Left lung (tissue), 10 donors: Measurements from ENCODE around the gene ASB16. TPM values are rescaled to one million over a fixed set of nuclear protein-coding genes. Genes with fewer than 3 reads are reported as not detected.

Experiments
- ATAC-seq: fragments of 200-7000 bp; cut with Tn5 transposase; one replicate; pipeline ENCODE4 v1.9.1; 2020; ENCODE audit warnings: moderate library complexity
- DNase-seq, 4 donors: peaks; one replicate each; pipeline ENCODE4 v3.0.0-alpha.2; 2013 to 2020
- H3K27ac ChIP-seq, 2 donors: fragments of 200-600 bp; sonication (generic) in 1 of 2; one replicate each; pipeline versions ENCODE4 v1.5.0 to v1.8.0; 2020 to 2021
- H3K27me3 ChIP-seq, 2 donors: fragments of 200-600 bp; sonication (generic) in 1 of 2; one replicate each; pipeline versions ENCODE4 v1.5.0 to v1.8.0; 2020 to 2021
- H3K36me3 ChIP-seq, 2 donors: fragments of 200-600 bp; sonication (generic) in 1 of 2; one replicate each; pipeline versions ENCODE4 v1.5.0 to v1.8.0; 2020 to 2021
- H3K4me1 ChIP-seq, 2 donors: fragments of 200-600 bp; one replicate each; pipeline ENCODE4 v1.8.0; 2021
- H3K4me3 ChIP-seq, 2 donors: fragments of 200-600 bp; sonication (generic) in 1 of 2; one replicate each; pipeline versions ENCODE4 v1.5.0 to v1.8.0; 2020 to 2021; ENCODE audit warnings: mild to moderate bottlenecking in 1 of 2
- H3K9me3 ChIP-seq, 2 donors: fragments of 200-600 bp; sonication (generic) in 1 of 2; one replicate each; pipeline versions ENCODE4 v1.5.0 to v1.8.0; 2020 to 2021
- CTCF ChIP-seq, 2 donors: fragments of 200-600 bp; sonication (generic) in 1 of 2; IDR thresholded peaks; one replicate each; pipeline versions ENCODE4 v1.5.0 to v1.8.0; 2021; ENCODE audit warnings: antibody characterized with exemption in 2 of 2
- intact Hi-C, 2 donors: fragments of 100-400 bp; cut with DNase I; formaldehyde crosslinking; loops; one replicate each; pipeline versions ENCODE4 v1.11.2 to v1.14.2; 2022
- polyA plus RNA-seq, 6 donors: library from polyadenylated mRNA; unstranded; fragments of 120-200 nt; gene quantifications; one replicate each; pipeline ENCODE4 v1.2.1, GENCODE V29; 2013; ENCODE audit not compliant: insufficient read length in 6 of 6
- total RNA-seq, 2 donors: library from RNA; stranded (reverse); fragmentation: NEBNext Ultra II Directional; extraction: Animal tissue kit (Norgen Biotek cat#: 25700); gene quantifications; one replicate each; pipeline ENCODE4 v1.2.1, GENCODE V29; 2021
- donor health status: DM: no; HTN: yes; CAD: no.
- donor health status: DM: no; HTN: no; CAD: no.

Gene ASB16
- total and polyA plus RNA-seq, 8 donors: 2.4 to 3.8 (median 3.5) TPM; not detected in 2

- Histone ChIP-seq H3K36me3 (peaks cover 0 to 45% of the 10 kb centered on the region in 2 donors), H3K4me1 (peaks cover 16 to 49% of the 10 kb centered on the region in 2 donors), H3K27me3 (no peaks in the 10 kb centered on the region), H3K9me3 (no peaks in the 10 kb centered on the region), H3K4me3 (peak overlapping the region; percentile 65 to 87), H3K27ac (peak overlapping the region; percentile 94 to 97)
- TF ChIP-seq CTCF (IDR thresholded peaks at IDR 0.05): no peak
- intact Hi-C loops: no loop called here
- ATAC-seq: peak; percentile 73
- DNase-seq: peak in 2 of 4 donors; percentile 14 to 35
Observed at GRCh38 chr17:44187131-44187899, 16.8 kb downstream of the ASB16 start.

DNA sequence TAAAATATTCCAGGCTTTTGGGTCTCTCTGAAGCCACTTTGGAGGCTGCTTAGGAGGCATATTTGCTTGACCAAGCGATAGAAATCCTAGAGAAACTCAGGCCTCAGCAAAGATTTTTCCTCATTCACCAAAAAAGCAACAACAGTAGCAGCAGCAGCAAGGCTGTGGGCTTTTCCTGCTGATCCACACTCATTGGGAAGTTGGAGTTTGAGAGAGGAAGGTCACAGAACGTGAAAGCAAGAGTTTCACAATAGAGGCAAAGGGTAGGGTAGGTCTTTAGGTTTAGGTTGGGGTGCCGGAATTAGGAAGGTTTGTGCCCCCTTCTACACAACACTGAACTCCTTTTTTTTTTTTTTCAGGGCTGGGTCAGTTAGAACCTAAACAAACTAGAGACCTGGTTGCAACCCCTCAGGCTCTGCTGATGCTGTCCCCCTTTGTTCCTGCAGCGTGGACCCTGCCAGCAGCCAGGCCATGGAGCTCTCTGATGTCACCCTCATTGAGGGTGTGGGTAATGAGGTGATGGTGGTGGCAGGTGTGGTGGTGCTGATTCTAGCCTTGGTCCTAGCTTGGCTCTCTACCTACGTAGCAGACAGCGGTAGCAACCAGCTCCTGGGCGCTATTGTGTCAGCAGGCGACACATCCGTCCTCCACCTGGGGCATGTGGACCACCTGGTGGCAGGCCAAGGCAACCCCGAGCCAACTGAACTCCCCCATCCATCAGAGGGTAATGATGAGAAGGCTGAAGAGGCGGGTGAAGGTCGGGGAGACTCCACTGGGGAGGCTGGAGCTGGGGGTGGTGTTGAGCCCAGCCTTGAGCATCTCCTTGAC is 18.3 kb downstream of the ASB16 start:
- Histone ChIP-seq H3K27me3 (no peaks in the 10 kb centered on the region), H3K4me3 (peak overlapping the region in 1 of 2 donors; percentile 87), H3K27ac (peak overlapping the region in 1 of 2 donors; percentile 97), H3K9me3 (no peaks in the 10 kb centered on the region), H3K36me3 (peaks cover 0 to 52% of the 10 kb centered on the region in 2 donors), H3K4me1 (peaks cover 16 to 53% of the 10 kb centered on the region in 2 donors)
- DNase-seq: peak in 1 of 4 donors; percentile 69
- intact Hi-C loops: no loop called here
- no peak for ATAC-seq
- no peak for TF ChIP-seq CTCF (IDR thresholded peaks at IDR 0.05)

- intact Hi-C loops: no loop called here
Observed at GRCh38 chr17:44190481-44190880, 20.0 kb downstream of the ASB16 start.

GRCh38 chr17:44191369-44191768 is 20.9 kb downstream of the ASB16 start:
- H3K27me3 ChIP-seq: no peaks in the 10 kb centered on the region
- H3K4me3 ChIP-seq: no peak overlapping the region
- H3K36me3 ChIP-seq: peaks cover 0 to 78% of the 10 kb centered on the region in 2 donors
- DNase-seq (peak in 1 of 4 donors; percentile 58), ATAC-seq (no peak)
- peaks cover 6 to 34% of the 10 kb centered on the region in 2 donors for H3K4me1 ChIP-seq
- H3K9me3 ChIP-seq: no peaks in the 10 kb centered on the region
- no peak for TF ChIP-seq CTCF (IDR thresholded peaks at IDR 0.05)
- intact Hi-C loops: no loop called here
- no peak overlapping the region for H3K27ac ChIP-seq

More at GRCh38 chr17:44190481-44190880, 20.0 kb downstream of the ASB16 start:
- Histone ChIP-seq H3K9me3 (no peaks in the 10 kb centered on the region), H3K4me3 (no peak overlapping the region), H3K36me3 (peaks cover 0 to 69% of the 10 kb centered on the region in 2 donors), H3K4me1 (peaks cover 10 to 38% of the 10 kb centered on the region in 2 donors), H3K27ac (no peak overlapping the region), H3K27me3 (no peaks in the 10 kb centered on the region)
- DNase-seq: no peak
- ATAC-seq: no peak
- no peak for TF ChIP-seq CTCF (IDR thresholded peaks at IDR 0.05)
